T-helper 22 cell (primary cell): ENCODE data around the gene MECR.

Experiments used
- DNase-seq: peaks from one replicate; pipeline ENCODE4 v3.0.0-alpha.2; 2020; ENCODE audit warnings: low read depth

Gene MECR, protein sequence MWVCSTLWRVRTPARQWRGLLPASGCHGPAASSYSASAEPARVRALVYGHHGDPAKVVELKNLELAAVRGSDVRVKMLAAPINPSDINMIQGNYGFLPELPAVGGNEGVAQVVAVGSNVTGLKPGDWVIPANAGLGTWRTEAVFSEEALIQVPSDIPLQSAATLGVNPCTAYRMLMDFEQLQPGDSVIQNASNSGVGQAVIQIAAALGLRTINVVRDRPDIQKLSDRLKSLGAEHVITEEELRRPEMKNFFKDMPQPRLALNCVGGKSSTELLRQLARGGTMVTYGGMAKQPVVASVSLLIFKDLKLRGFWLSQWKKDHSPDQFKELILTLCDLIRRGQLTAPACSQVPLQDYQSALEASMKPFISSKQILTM

DNA sequence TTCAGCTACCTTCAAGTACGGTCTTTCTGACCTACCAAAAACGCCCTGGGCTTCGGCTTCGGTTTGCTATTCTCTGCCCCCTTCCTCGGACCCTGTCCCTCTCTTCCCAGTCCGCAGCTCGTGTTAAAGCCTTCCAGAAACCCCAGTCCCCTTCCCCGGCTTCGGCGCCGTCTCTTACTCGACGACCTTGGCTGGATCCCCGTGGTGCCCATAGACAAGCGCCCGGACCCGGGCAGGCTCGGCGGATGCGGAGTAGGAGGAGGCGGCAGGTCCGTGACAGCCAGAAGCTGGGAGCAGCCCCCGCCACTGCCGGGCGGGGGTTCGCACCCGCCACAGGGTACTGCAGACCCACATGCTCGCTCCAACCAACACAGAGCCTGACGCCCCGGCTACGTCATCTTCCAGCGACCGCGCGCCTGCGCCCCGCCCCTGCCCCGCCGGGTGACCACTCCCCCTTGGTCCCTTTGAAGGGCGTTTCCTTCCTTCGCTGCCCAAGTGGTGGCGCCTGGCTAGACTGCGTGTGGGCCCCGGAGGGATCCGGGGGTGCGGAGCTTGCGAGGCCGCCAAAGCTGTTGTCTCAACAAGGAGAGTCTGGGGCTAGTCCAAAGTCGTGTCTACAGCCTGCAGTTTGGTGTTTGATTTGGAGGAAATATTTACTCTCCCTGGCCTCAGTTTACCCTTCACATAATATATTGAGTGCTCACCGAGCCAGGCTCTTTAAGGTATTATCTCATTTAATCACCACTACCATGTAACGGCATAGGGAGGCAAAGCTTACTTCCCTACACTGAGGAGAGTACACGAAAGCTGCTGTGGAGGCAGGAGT is at the start of gene MECR:
Gene MECR, minus strand, starts transcription at position 382 of the 826 bp plus-strand sequence. Its CDS starts 28 bp downstream, at position 354.
- peak; percentile 85 for DNase-seq

DNA sequence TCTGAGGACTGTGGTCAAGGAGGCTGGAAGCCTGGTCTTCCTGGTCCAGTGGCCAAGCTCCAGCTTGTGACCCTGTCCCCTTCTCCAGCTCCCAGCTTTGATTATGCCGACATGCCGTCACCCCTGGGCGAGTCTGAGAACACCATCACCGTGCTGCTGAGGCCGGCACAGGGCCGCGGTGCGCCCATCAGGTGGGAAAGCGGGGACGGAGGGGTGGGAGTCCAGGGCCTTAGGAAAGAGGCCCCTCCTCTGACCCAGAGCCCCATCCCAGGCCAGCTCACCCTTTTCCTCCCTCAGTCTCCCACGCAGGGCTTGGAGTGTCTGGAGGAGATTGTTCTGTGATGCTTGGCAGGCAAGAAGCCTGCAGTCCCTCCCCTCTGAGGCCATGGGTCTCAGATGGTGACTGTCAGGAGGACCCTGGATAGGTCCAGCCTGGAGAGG is 49.2 kb upstream of the MECR start:
- no peak for DNase-seq

DNA sequence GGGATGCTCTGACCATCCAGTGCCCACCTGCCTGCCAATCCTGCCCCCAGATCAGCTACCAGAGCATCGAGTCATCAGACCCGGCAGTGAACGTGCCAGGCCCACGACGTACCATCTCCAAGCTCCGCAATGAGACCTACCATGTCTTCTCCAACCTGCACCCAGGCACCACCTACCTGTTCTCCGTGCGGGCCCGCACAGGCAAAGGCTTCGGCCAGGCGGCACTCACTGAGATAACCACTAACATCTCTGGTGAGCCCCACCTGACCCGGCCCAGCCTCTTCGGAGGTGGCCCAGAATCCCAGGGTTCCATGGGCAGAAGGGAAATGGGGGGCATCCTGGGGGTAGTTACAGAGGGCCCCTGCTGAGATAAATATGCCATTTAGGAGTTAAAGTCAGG is 48.7 kb upstream of the MECR start:
- DNase-seq = no peak

DNA sequence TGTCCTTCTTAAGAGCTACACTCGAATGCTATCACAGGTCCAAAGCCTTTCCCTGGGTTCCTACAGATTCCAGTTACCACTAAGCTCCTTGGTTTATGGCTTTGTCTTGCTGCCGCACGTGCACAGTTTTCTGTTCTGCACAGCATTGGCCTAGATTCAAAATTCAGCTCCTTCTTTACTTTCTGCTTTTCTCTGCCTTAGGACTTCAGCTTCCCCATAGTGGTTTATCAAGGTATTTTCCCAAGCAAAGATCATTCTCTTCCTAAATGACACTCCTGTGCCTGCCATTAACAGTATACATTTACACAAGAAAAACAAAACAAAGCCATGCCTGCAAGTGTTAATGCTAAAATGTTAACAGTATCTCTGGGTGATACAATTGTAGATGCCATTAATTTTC is 47.4 kb upstream of the MECR start:
- no peak for DNase-seq

DNA sequence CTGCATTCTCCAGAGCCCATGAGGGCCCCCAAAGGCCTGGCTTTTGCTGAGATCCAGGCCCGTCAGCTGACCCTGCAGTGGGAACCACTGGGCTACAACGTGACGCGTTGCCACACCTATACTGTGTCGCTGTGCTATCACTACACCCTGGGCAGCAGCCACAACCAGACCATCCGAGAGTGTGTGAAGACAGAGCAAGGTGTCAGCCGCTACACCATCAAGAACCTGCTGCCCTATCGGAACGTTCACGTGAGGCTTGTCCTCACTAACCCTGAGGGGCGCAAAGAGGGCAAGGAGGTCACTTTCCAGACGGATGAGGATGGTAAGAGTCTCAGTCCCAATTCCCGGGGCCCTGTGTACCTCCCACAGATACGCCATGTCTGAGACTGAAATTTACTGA is 44.7 kb upstream of the MECR start:
- DNase-seq = no peak

DNA sequence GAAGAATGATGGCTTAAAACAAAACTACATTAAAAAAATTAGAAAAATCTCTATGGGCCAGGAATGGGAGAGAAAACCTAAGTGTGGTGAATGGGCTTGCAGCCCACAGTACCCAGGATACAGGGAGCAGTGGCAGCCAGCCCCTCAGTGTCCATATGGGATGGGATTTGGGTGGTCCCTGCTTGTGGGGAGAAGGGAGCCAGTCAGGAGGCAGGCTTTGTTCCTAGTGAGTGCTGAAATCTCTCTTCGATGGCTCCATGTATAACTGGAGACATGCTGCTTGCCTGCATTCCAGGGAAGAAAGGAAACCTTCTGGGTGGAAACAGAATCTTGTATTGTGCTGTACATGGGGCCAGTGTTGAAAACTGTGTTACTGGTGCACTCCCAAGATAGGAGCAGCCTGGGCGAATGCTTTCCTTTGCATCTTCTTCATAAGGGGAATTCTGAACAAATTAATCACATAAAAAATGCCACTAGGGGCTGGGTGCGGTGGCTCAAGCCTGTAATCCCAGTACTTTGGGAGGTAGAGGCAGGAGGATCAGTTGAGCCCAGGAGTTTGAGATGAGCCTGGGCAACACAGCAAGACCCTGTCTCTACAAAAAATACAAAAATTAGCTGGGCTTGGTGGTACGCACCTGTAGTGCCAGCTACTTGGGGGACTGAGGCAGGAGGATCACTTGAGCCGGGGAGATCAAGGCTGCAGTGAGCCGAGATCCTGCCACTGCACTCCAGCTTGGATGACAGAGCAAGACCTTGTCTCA is 41.6 kb upstream of the MECR start:
- DNase-seq = no peak

DNA sequence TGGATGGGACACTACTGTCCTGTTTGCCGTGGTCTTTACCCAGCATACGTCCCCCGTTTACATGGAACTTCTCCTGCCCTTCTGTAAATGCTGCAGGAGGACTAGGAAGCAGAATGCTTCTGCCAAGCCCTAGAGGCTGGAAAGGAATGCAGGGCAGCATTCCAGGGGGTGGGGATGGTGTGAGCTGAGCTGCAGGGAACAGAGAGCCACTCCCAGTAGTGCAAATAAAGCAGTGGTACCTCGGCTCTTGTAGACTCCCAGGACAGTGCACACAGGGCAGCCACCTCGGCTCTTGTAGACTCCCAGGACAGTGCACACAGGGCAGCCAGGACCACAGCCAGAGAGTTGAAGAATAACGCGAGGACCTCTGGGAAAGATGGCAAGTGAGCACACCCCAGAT is 41.0 kb upstream of the MECR start:
- no peak for DNase-seq

DNA sequence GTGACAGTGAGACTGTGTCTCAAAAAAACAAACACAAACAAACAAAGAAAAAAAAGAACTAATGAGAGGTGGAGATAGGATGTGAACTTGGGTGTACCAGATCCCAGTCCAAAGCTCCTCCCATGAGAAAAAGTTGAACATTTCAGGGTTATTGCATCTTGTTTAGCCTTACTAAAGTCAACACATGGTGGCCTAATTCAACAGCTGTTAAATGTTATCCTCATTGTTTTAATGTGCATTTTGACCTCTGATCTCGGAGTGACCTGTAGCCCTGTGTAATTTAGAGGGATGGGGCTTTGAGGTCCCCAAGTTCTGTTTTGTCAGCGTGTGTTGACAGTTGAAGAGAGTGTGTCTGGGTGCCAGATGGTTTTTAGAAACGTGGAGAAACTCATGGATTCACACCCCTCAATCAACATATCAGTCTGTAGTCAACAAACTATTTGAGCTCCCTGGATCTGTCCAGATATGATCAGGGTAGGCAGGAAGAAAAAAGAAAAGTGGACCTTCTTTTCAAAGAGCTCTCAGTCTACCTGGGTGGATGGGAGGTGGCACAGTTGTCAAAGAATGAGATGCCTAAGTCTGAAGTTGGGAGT is 40.3 kb upstream of the MECR start:
- DNase-seq = no peak

DNA sequence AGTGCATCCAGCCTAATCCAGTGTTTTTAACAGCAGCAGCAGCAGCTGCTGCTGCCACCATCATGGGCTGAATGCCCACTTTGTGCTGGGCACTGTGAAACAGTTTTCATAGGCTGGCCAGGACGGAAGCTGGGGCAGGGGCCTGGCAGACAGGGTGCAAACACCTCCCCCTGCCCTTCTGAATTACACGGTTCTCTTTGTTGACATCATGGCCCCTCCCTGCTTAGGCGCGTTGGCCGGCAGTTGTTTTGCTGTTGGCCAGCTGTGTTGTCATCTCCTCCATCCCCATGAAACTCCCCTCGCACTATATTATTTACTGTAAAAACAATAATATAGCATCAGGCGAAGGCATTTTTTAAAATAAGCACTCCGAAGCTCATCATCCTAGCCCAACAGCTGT is 38.6 kb upstream of the MECR start:
- DNase-seq = no peak

DNA sequence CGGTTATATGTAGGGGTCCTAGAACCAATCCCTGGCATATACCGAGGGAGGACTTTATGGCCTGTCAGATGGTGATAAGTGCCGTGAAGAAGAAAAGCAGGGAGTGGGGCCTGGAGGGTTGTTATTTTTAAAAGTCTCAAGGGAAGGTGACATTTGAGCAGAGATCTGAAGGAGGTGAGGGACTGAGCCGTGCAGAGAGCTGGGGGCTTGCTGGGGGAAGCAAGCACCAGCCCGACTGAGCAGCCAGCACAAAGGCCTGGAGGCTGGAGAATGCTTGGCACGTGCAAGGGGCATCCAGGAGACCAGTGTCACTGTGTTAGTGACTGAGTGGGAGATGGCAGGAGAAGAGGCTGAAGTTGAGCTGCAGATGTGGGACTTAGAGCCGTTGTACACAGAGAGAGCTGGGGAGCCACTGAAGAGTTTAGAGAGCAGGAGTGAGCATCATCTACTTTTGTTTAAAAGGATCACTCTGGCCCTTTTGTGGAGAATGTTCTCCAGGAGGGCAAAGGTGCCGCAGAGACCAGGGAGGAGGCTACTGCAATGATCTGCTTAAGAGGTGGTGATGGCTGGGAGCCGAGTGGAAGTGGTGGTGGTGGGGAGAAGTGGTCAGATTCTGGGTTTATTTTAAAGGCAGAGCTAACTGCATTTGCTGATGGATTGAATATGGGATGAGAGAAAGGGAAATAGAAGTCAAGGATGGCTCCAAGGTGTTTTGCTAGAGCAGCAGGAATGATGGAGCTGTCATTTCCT is 36.8 kb upstream of the MECR start:
- DNase-seq = no peak

DNA sequence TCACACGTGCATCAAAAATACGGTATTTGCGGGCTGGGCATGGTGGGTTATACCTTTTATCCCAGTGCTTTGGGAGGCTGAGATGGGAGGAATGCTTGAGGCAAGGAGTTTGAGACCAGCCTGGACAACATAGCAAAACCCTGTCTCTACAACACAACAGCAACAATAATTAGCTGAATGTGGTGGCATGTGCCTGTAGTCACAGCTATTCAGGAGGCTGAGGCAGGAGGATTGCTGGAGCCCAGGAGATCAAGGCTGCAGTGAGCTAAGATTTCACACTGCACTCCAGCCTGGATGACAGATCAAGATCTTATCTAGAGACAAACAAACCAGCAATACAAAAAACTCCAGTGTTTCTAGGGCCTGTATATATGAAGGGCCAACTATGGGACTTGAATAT is 36.2 kb upstream of the MECR start:
- no peak for DNase-seq

DNA sequence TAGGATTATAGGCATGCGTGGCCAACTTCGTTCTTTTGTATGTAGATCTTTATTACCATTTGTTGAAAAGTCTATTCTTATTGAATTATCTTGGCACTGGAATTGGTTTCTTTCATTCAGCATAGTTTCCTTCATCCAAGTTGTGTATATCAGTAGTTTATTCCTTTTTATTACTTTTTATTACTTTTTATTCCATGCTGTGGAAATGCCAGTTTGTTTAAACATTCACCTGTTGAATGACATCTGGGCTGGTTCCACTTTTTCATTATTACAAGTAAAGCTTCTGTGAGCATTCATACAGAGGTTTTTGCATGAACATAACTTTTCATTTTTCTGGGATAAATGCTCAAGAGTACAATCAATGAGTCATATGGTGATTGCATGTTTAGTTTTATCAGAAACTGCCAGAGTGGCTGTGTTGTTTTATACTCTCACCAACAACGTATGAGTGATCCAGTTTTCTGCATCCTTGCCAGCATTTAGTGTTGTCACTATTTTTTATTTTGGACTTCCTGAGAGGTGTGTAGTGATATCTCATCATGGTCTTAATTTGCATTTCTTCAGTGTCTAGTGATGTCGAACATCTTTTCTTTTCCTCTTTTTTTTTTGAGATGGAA is 34.1 kb upstream of the MECR start:
- no peak for DNase-seq

DNA sequence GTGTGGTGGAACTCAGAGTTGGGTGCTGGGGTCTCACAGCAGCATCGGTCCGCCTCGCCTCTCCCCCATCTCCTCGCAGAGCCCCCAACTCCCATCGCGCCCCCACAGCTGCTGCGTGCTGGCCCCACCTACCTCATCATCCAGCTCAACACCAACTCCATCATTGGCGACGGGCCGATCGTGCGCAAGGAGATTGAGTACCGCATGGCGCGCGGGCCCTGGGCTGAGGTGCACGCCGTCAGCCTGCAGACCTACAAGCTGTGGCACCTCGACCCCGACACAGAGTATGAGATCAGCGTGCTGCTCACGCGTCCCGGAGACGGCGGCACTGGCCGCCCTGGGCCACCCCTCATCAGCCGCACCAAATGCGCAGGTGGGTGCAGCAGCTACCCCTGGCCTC is 29.8 kb upstream of the MECR start:
- no peak for DNase-seq

DNA sequence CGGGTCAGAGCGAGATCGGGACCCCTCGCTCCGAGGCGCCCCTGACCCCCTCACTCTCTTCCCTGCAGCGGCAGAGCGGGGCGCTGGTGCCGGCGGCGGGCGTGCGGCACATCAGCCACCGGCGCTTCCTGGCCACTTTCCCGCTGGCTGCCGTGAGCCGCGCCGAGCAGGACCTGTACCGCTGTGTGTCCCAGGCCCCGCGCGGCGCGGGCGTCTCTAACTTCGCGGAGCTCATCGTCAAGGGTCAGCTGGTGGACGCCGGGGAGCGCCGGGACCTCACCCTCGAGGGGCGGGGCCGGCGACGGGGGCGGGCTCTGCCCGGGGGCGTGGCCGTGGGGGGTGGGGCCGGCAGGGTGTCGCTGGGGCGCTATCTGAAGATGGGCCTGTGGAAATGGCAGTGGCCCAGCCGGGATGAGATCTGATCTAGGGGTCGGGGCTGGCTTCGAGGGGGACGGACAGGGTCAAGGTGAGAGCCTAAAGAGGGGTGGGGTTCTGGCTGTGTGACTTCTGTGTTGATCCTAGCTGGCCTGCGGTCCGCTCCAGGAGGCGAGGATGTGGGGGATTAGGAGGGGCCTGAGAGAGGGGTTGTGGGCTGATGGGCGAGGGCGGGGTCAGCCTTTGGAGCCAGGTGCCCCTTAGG is 29.2 kb upstream of the MECR start:
- no peak for DNase-seq

DNA sequence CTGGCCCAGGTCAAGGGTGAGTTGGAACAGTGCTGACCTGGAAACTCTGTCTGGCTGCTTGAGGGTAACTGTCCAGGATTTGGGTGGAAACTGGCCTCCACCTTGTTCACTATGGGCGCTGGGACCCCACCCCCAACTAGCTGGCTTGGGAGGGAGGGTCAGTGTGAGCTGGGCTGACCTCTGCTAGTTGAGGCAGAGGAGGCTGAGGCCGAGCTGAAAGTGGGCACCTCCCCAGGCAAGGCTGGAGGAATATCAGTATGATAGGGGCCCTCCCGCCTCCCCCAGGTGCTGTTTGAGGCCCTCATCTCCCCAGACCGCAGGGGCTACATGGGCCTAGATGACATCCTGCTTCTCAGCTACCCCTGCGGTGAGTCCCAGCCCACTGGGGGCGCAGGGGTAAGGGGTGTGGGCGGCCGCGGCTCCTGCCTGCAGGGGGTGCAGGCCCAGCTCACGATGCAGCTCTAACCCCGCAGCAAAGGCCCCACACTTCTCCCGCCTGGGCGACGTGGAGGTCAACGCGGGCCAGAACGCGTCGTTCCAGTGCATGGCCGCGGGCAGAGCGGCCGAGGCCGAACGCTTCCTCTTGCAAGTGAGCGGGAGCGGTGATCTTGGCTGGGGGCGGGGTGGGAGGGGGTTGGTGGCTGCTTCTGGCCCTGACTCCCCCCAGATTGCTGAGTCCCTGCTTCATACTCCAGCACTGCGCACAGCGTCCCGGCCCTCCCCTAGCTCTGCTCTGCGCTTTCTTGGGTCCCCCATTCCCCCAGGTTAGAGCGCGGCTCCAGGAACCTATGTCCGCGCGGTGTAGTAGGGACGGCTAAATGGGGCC is 28.5 kb upstream of the MECR start:
- DNase-seq = no peak

DNA sequence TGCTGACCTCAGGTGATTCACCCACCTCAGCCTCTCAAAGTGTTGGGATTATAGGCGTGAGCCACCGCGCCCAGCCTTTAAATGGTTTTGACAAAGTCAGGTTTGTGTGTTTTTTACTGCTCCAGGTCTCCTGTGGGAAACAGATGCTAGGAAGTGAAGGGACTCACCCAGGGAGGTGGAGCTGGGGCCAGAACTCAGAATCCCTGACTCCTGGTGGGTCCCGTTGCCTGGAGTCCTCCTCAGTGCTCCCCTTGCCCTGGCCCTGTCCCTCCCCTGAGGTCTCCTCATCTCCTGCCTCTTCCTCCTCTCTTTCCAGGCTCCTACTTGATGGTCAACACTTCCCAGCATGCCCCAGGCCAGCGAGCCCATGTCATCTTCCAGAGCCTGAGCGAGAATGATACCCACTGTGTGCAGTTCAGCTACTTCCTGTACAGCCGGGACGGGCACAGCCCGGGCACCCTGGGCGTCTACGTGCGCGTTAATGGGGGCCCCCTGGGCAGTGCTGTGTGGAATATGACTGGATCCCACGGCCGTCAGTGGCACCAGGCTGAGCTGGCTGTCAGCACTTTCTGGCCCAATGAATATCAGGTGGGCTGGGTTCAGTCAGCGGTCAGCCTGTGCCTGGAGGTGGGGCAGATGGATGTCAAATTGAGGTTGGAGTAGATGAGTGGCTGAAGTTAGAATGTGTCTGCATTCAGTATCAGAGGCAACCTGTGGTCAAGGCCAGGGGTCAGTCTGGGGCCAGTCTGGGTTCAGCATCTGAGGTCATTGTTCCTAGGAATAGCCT is 27.6 kb upstream of the MECR start:
- no peak for DNase-seq

DNA sequence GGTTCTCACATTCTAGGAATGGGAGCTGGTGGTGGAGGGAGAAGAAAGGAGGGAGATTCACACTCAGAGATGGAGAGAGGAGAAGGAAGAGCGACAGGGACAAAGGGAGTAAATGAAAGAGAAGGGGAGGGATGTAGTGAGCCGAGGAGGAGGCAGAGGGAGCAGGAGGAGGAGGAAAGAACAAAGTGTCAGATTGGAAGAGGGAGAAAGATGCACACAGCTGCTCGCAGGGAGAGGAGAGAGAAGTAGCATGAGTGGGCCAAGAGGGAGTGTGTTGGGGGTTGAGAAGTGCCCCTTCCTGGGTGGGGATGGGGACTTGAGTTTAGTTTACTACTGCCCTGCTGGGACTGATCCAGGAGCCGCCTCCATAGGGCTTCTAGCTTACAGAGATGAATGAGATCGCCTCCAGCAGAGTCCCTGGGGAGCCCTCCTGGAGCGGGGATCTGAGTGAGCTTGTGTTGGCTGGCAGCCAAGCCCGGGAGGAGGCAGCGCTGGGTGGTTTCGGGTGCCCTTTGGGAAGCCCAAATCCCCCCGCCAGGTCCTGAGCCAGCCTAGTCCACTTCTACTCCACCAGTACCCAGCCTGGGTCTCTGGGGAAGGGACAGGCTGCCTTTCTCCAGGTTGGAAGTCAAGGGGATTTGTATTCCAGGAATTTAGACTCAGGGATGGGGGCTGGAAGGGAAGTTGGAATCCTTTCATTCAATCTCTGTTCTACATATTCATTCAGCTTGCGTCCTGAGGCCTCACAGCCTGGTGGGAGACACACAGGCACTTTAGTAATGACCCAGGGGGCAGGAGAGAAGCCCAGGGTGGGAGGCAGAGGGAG is 26.5 kb upstream of the MECR start:
- no peak for DNase-seq

DNA sequence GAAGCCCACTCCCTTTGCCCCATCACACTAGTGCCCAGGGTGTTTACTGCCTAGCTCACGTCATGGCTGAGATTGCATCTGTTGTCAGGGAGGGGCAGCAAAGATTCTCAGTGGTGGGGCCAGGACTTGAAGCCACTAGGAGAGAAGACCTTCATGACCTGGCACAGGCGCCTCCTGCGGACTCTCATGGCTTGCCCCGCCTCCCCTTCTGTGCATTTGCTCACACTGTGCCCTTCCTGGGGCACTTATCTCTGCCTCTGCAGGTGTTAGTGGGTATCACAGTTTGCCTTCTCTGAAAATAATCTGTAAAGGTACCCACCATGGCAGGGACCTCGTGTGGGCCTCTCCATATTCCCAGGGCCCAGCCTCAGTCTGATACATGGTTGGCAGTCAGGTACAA is 25.7 kb upstream of the MECR start:
- no peak for DNase-seq
